GM19240 (cell line): Measurements from ENCODE around the gene BACE1.
"Not testable (repeated sequence)": the region's sequence is repeated elsewhere in the genome, so short reads cannot be mapped to it uniquely, and the experiment has no call there.

ENCODE experiments used
- DNase-seq: peaks from one replicate; pipeline ENCODE4 v3.0.0; 2011; ENCODE audit warnings: low spot score; ENCODE audit not compliant: insufficient read length

BACE1 gene

GRCh38 chr11:117278347-117278746 is 37.7 kb downstream of the BACE1 start:
- no peak for DNase-seq

DNA sequence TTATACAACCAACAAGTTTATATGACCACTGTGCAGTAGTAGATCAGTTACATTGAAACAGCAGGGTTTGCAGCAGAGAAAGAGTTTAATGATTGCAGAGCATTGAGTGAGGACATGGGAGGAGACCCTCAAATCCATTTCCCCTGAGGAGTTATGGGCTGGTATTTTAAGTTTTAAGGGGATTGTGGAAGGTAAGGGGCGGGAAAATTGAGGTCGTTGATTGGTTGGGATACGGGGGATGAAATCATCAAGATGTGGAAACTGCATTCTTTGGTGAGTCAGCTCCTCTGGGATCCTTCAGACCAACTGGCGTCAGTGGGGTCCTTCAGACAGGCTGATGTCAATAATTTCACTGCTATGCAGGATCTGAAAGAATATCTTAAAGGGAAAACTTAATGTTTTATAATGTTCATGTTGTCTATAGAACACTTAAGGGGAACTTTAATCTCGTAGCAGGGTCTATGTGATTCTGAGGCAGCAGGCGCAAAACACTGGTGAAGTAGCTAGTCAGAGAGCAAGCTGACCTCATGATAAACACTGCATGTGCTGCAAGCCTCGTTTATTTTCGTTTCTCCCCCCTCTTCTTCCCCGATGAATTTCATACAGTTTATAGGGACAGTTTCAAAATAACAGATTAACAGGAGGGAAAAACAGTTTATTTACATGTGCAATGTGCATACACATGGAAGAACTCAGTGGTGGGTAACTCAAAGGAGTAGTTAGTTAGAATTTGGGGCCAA is 42.3 kb downstream of the BACE1 start:
- DNase-seq: no peak

DNA sequence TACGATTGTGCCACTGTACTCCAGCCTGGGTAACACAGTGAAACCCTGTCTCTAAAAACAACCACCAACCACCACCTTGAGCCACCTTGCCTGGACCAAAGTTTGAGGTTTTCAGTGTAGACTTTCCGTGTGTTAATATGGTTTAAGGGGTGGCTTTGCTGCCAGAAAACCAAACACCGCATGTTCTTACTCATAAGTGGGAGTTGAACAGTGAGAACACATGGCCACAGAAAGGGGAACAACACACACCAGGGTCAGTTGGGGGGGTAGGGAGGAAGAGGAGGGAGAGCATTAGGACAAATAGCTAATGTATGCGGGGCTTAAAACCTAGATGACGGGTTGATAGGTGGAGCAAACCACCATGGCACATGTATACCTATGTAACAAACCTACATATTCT is 43.9 kb downstream of the BACE1 start:
- DNase-seq: not testable (repeated sequence)

GRCh38 chr11:117271208-117271607 is 44.8 kb downstream of the BACE1 start:
- no peak for DNase-seq

GRCh38 chr11:117269856-117270255 is 46.2 kb downstream of the BACE1 start:
- no peak for DNase-seq

GRCh38 chr11:117265745-117266144 is 50.3 kb downstream of the BACE1 start:
- no peak for DNase-seq

- DNase-seq: not testable (repeated sequence)
Measured at GRCh38 chr11:117264624-117265323, 51.3 kb downstream of the BACE1 start.

GRCh38 chr11:117259417-117259816 is 56.6 kb downstream of the BACE1 start:
- no peak for DNase-seq

DNA sequence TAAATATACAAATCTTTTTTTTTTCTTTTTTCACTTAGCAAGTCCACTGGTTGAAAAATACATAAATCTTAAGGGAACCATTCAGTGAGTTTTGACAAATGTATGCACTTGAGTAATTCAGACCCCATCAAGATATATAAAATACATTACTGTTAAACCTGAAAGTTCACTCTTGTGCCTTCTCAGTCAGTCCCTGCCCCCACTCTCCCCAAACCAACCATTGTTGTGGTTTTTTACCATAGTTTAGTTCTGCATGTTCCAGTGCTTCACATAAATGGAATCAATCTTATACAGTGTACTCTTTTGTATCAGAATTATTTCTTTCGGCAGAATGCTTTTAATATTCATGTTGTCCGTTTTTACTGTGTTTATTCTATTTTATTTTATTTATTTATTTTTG is 57.5 kb downstream of the BACE1 start:
- DNase-seq: no peak

DNA sequence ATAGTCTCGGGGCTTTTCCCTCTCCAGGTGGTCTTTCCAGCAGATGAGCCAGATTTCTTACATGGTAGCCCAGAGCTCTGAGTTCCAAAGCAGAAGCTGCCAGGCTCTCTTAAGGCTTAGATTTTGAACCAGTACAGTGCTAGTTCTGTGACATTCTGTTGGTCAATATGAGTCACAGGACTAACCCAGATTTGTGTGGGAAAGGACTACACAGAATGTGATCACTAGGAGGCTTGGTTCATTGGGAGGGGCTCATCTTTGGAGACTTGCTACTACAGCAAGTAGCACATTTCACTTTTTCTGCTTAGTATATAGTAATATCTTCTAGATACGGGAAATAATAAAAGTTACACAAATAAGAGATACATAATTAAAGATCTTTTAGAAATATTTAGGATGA is 59.5 kb downstream of the BACE1 start:
- no peak for DNase-seq

GRCh38 chr11:117255966-117256365 is 60.1 kb downstream of the BACE1 start:
- no peak for DNase-seq

DNA sequence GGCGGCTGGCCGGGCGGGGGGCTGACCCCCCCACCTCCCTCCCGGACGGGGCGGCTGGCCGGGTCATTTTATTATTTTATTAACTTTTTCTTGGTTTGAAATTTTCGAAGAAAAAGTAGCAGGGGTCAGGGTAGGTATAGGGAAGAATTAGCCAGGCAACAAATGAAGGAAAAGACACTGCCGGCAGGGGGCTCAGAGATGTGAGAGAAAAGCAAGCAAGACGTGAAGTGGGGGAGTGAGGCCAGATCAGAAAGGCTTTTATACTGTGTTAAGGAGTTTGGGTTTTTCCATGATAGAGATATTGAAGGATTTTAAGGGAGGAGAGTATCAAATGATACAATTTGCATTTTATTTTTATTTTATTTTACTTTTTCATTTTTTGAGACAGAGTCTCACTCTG is 64.5 kb downstream of the BACE1 start:
- DNase-seq: no peak

- DNase-seq: no peak
Measured at GRCh38 chr11:117249571-117249970, 66.5 kb downstream of the BACE1 start.

DNA sequence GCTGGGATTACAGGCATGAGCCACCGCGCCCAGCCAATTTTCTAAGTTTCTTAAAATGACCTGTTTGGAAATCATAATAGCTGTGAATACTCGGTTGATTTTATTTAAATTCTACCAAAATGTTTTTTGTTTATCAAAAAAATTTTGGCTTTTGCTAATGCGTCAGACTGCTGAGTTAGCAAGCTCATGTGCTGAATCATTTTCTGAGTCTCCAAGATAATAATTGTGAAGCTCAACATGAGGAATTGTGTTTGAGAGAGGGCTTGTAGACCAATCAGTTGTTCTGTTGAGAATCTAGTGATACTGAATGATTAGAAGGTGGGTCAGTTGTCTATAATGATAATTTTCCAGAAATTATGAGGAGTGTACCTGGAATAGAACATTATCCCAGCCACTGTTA is 67.7 kb downstream of the BACE1 start:
- DNase-seq: no peak

- DNase-seq: no peak
Measured at GRCh38 chr11:117239295-117239694, 76.8 kb downstream of the BACE1 start.

GRCh38 chr11:117238221-117238620 is 77.8 kb downstream of the BACE1 start:
- DNase-seq: no peak
